Measurements from ENCODE around the gene PAPPA2. TPM values are rescaled to one million over a fixed set of nuclear protein-coding genes. Genes with fewer than 3 reads are reported as not detected.
"Not testable (repeated sequence)": the region's sequence is repeated elsewhere in the genome, so short reads cannot be mapped to it uniquely, and the experiment has no call there.

PAPPA2 gene
- total and polyA plus RNA-seq, 2 donors (not counting 1 experiment from before 2014, with no cell fraction given), result not detected

- no peak for TF ChIP-seq EZH2 (IDR thresholded peaks at IDR 0.05; ENCODE audit: borderline replicate concordance, insufficient read depth, low read depth, low read length, poor library complexity, severe bottlenecking)
- TF ChIP-seq, protein P1, sequence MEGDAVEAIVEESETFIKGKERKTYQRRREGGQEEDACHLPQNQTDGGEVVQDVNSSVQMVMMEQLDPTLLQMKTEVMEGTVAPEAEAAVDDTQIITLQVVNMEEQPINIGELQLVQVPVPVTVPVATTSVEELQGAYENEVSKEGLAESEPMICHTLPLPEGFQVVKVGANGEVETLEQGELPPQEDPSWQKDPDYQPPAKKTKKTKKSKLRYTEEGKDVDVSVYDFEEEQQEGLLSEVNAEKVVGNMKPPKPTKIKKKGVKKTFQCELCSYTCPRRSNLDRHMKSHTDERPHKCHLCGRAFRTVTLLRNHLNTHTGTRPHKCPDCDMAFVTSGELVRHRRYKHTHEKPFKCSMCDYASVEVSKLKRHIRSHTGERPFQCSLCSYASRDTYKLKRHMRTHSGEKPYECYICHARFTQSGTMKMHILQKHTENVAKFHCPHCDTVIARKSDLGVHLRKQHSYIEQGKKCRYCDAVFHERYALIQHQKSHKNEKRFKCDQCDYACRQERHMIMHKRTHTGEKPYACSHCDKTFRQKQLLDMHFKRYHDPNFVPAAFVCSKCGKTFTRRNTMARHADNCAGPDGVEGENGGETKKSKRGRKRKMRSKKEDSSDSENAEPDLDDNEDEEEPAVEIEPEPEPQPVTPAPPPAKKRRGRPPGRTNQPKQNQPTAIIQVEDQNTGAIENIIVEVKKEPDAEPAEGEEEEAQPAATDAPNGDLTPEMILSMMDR (IDR thresholded peaks at IDR 0.05), result no peak
- Histone ChIP-seq H4K20me1 (ENCODE audit: control insufficient read depth, insufficient read depth, low read length, poor library complexity, severe bottlenecking) (no peaks in the 10 kb centered on the region), H3K27ac (ENCODE audit: low read length in 2 of 2) (no peak overlapping the region), H3K9ac (ENCODE audit: low read length) (no peak overlapping the region), H3K4me2 (replicated peaks; ENCODE audit: low read depth, low read length, poor library complexity, severe bottlenecking) (no peak overlapping the region), H3K36me3 (replicated peaks in 1 of 2; ENCODE audit: control extremely low read depth in 1 of 2, control insufficient read depth in 1 of 2, extremely low read depth in 1 of 2, insufficient read depth in 2 of 2, low read length in 1 of 2) (no peaks in the 10 kb centered on the region), H2AFZ (ENCODE audit: insufficient read depth, low read depth, low read length, poor library complexity, severe bottlenecking) (no peak overlapping the region), H3K79me2 (ENCODE audit: control insufficient read depth, insufficient read depth, low read length) (no peaks in the 10 kb centered on the region), H3K4me1 (ENCODE audit: control insufficient read depth in 2 of 2, insufficient read depth in 2 of 2, low read length in 2 of 2) (no peaks in the 10 kb centered on the region), H3K4me3 (ENCODE audit: control extremely low read depth in 1 of 5, extremely low read depth in 1 of 5, insufficient read depth in 1 of 5, low read depth in 2 of 5, low read length in 4 of 5) (no peak overlapping the region), H3K9me3 (ENCODE audit: control extremely low read depth in 1 of 3, control insufficient read depth in 2 of 3, insufficient read depth in 1 of 3, low read length in 2 of 3) (no peaks in the 10 kb centered on the region), H3K27me3 (replicated peaks in 1 of 4; ENCODE audit: control extremely low read depth in 1 of 4, control insufficient read depth in 3 of 4, insufficient read depth in 4 of 4, low read length in 3 of 4) (no peaks in the 10 kb centered on the region)
- H3K27ac Mint-ChIP-seq, result no peak overlapping the region
- no peaks in the 10 kb centered on the region for H3K9me3 Mint-ChIP-seq (ENCODE audit: insufficient read depth)
- intact Hi-C loops (cut with micrococcal nuclease), result no loop called here
- ChIA-PET POLR2A (no interaction called here), CTCF (no interaction called here)
- 0% methylated on average over 2 of the region's 2 CpGs for WGBS (ENCODE audit: insufficient coverage)
- ATAC-seq (ENCODE audit: low read depth) (no peak), DNase-seq (no peak)
- no peak overlapping the region for H3K4me3 Mint-ChIP-seq
- H3K27me3 Mint-ChIP-seq, result no peaks in the 10 kb centered on the region
- H3K4me1 Mint-ChIP-seq, result no peaks in the 10 kb centered on the region
Observed at GRCh38 chr1:176754676-176755075, 291.7 kb downstream of the PAPPA2 start.

DNA sequence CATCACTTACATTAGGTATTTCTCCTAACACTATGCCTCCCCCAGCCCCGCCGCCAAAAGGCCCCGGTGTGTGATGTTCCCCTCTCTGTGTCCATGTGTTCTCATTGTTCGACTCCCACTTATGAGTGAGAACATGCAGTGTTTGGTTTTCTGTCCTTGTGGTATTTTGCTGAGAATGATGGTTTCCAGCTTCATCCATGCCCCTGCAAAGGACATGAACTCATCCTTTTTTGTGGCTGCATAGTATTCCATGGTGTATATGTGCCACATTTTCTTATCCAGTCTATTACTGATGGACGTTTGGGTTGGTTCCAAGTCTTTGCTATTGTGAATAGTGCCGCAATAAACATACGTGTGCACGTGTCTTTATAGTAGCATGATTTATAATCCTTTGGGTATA lies 293.8 kb downstream of the PAPPA2 start:
- H3K4me3 Mint-ChIP-seq; H3K4me2 ChIP-seq (replicated peaks; ENCODE audit: low read depth, low read length, poor library complexity, severe bottlenecking); H3K36me3 ChIP-seq (replicated peaks in 1 of 2; ENCODE audit: control extremely low read depth in 1 of 2, control insufficient read depth in 1 of 2, extremely low read depth in 1 of 2, insufficient read depth in 2 of 2, low read length in 1 of 2); H4K20me1 ChIP-seq (ENCODE audit: control insufficient read depth, insufficient read depth, low read length, poor library complexity, severe bottlenecking); H3K9ac ChIP-seq (ENCODE audit: low read length); H3K4me1 ChIP-seq (ENCODE audit: control insufficient read depth in 2 of 2, insufficient read depth in 2 of 2, low read length in 2 of 2); H3K9me3 ChIP-seq (ENCODE audit: control extremely low read depth in 1 of 3, control insufficient read depth in 2 of 3, insufficient read depth in 1 of 3, low read length in 2 of 3); H3K4me3 ChIP-seq (ENCODE audit: control extremely low read depth in 1 of 5, extremely low read depth in 1 of 5, insufficient read depth in 1 of 5, low read depth in 2 of 5, low read length in 4 of 5); H3K9me3 Mint-ChIP-seq (ENCODE audit: insufficient read depth); H2AFZ ChIP-seq (ENCODE audit: insufficient read depth, low read depth, low read length, poor library complexity, severe bottlenecking); ATAC-seq (ENCODE audit: low read depth); POLR2A ChIA-PET; DNase-seq; H3K27me3 ChIP-seq (replicated peaks in 1 of 4; ENCODE audit: control extremely low read depth in 1 of 4, control insufficient read depth in 3 of 4, insufficient read depth in 4 of 4, low read length in 3 of 4); H3K27me3 Mint-ChIP-seq; H3K4me1 Mint-ChIP-seq; intact Hi-C loops (cut with micrococcal nuclease); H3K79me2 ChIP-seq (ENCODE audit: control insufficient read depth, insufficient read depth, low read length); CTCF ChIA-PET; H3K27ac Mint-ChIP-seq; H3K27ac ChIP-seq (ENCODE audit: low read length in 2 of 2): not testable (repeated sequence)
- WGBS (ENCODE audit: insufficient coverage), result no CpG with 5 or more reads among the region's 8 CpGs

All from B cell (primary cell).